ENCODE data around the gene BMF.

The BMF gene

GRCh38 chr15:40048211-40048792 lies 60.4 kb downstream of the BMF start:
- no peak for DNase-seq (ENCODE audit: low read depth in 2 of 2)

GRCh38 chr15:40047415-40048210 lies 61.1 kb downstream of the BMF start:
- DNase-seq (ENCODE audit: low read depth in 2 of 2) = peak in 1 of 2 donors; percentile 49

DNA sequence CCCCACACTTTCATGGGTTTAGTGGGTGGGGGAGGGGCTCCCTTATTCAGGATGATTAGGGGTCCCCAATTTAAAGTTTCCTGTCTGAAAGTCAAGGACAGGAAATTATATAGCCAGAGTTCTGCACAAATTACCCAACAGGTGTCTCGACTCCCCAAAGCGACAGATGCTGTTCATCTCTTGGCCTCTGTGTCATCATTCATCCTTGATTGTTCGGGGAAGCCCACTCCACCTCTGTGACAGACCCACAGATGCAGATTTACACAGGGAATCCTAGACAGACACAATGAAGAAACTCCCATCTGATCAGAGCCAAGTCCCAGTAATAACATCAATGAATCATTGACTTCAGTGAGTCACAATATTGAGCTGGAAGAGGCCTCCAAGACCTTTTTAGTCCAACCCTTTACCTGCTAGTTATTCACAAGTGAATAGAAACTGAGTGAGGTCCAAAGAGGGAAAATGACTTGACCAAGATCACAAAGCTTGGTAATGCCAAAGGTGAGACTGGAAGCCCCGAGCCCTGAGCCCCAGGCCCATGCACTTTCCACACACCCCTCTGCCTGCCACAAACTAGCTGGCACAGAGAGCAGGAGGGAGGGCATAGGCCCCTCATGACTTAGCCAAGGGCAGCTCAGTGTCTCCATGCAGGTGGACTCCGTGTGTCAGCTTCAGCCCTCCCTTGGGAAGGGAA lies 61.8 kb downstream of the BMF start:
- no peak for DNase-seq (ENCODE audit: low read depth in 2 of 2)

GRCh38 chr15:40045572-40046217 lies 63.0 kb downstream of the BMF start:
- no peak for DNase-seq (ENCODE audit: low read depth in 2 of 2)

- peak; percentile 77 to 79 for DNase-seq (ENCODE audit: low read depth in 2 of 2)
These were observed 63.7 kb downstream of the BMF start for GRCh38 chr15:40044717-40045571.

DNA sequence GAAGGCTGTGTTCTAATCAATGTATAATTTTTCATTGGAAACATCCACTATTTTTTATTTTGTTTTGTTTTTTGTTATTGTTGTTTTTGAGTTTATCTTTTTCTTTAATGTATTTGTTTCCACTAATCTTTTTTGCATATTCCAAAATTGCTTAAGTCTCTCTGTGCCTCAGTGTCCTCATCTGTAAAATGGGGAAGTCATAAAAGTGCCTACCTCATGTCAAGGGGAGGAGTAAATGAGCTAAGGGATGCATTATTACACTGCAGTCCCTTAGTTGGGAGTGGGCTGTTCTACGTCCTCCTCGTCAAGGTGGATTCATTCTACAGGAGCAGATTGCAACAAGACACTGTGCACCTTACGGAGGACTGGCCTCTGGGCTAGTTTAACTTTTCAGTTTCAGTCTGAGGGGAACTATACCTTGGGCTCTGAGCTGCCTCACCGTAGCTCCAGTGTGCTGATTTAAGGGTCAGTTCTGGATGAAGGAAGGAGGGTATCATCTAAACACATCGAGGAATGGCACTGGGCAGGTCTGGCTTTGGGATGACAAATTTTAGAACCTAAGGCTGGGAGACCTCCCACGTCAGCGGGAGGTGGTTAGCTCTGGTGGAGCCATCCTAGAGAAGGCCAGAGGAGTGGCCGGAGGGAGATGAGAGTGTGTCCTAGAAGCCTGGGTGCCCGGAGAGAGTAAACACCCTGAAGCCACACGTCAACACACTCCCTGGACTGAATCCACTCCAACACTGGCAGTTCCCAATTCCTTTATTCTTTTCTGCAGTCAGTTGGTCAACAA lies 64.6 kb downstream of the BMF start:
- DNase-seq (ENCODE audit: low read depth in 2 of 2) = no peak

- no peak for DNase-seq (ENCODE audit: low read depth in 2 of 2)
These were observed 65.8 kb downstream of the BMF start for GRCh38 chr15:40042791-40043320.

DNA sequence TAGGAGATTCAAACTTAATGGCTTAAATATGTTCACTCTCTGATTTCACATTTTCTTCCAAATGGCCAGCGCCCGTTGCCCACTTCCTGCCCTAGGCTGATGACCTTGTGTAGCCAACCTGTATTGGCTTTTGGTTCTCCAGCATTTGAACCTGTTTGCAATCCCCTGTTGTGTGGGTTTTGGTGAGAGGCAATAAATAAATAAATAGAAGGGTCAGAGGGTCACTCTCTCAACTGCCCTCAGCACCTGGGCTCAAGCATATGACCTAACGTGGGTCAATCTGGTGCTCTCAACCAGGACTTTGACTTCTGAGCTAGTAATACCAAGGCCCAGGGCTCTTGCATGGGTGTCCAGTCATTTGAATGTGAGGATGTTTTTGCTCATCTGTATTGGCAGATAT lies 67.9 kb downstream of the BMF start:
- DNase-seq (ENCODE audit: low read depth in 2 of 2) = no peak

DNA sequence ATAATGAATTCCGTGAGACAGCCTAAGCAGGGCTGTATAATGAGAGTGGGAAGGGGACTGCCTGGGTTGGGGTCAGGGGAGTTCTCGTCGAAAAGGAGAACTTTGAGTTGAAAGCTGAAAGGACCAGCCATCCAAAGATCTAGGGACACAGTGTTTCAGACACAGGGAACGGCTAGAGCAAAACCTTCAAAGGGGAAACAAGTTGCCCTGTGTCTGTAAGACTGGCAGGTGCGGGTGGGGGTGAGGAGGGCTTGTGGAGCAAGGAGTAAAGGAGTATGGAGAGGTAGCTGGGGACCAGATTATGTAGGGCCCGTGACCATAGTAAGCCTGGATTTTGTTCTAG lies 68.4 kb downstream of the BMF start:
- DNase-seq (ENCODE audit: low read depth in 2 of 2) = no peak

- peak; percentile 91 for DNase-seq (ENCODE audit: low read depth in 2 of 2)
These were observed 69.8 kb downstream of the BMF start, which contains the start of gene SRP14 for GRCh38 chr15:40038638-40039543. SRP14 (minus strand) TSS chr15:40039181; CDS start chr15:40039116, 65 bp downstream.

- no peak for DNase-seq (ENCODE audit: low read depth in 2 of 2)
These were observed 70.4 kb downstream of the BMF start for GRCh38 chr15:40038275-40038637.
